ENCODE measurements around the gene PRSS27.

PRSS27 gene

DNA sequence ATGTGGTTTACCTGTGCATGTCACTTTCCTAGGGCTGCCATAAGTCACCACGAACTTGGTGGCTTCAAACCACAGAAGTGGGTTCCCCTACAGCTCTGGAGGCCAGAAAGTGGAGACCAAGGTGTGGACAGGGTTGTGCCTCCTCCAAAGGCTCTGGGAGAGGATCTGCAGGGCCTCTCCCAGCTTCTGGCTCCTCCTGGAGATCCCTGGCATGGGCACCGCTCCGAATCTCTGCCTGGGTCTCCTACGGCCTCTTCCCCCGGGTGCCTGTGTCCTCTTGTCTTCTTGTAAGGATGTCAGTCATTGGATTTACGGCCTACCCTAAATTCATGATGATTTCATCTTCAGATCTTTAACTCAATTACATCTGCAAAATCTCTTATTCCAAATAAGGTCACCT, 29.9 kb upstream of the PRSS27 start:
- no peak for DNase-seq

DNA sequence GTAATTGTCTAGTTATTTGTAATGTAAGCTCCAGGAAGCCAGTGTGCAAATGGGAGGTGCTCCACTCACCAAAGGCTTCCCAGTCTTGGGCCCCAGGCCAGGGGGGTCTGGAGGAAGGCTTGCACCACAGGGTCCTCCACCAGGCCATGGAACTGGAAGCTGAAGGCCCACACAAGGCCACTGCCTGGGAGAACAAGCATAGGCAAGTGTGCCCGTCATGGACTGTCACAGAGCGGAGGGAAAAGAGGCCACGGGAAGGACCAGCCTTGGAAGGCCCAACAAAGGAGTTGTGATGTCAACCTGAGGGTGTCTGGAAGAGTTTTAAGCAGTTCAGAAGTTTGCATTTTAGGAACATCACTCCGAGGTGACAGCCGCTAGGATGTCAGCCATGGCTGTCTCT, 29.5 kb upstream of the PRSS27 start:
- no peak for DNase-seq

DNA sequence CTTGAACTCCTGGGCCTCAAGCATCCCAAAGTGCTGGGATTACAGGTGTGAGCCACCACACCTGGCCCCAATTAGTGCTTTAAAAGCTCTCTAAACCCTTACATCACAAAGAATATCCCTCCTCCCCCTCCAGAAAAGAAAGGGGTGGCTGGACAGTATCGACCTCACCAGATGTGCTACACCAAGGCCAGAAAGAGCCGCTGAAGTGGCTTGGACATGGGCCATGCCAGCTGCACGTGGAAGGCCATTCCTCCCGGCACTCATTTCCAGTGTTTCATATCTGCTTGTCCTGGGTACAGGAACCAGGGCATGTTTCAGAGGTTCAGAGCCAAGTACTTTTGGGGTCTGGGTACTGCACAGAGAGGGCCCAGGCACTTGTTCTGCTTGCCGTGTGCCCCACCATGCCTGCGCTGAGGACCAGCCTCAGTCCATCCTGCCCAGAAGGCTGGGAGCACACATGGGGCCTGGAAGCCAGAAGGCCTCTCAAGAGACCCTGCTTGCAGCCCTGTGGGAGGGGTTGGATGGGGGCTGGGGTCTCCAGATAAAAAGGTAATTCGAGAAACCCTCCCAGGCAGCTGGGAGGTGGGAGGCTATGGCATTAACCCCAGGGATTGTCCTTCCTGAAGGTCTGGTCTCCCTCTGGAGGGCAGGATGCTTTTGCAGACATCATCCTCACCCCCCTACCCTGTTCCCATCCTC, 28.9 kb upstream of the PRSS27 start:
- peak; percentile 52 for DNase-seq

DNA sequence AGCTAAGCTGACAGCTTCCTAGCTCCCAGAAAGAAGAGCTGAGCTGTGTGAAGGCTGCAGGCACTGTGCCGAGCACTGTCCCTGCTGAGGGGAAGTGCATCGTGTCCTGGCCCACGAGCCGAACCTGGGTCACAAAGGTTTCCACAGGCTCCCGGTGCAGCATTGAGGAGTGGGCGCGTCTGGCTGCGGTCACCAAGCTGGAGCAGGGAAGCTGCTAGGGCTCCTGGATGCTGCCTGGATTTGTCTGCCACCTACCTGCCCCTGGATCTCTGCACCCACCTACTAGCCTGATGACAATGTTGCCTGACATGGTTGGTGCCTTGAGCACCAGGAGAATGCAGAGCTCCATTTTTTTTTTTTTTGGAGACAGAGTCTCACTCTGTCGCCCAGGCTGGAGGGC, 25.9 kb upstream of the PRSS27 start:
- no peak for DNase-seq

DNA sequence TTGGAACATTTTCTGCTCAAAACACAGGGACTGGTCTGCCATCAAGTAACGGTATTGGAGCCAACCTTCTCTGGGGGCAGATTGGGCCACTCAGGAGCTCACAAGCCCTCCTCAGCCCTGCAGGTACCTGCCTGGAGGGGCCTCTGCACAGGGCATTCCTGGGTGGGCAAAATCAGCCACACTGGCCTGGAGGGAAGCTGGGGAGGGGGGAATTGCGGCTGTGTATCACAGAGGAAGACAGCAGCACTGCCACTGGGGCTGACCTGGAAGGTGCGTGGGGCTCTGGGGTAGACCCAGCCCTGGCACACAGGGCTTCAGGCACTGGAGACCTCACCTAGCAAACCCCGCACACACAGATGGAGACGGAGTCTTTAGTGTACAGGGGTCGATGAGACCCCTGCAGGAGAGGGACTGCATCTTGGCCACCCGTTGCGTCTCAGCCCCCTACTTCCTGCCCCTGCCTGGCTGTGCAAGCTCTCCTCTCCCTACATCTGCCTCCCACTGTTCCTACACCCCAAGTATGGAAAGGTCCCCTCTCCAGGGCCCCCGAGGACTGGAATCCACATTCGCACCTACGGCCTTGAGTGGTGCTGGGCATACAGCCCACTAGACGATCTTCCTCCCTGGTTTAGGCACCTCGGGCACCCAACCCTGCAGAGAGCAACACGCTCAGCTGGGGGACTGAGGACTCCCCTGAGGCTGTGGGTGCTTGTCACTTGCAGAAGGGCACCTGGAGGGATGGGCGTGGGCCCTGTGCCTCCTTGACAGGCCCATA, 25.3 kb upstream of the PRSS27 start:
- DNase-seq: no peak

DNA sequence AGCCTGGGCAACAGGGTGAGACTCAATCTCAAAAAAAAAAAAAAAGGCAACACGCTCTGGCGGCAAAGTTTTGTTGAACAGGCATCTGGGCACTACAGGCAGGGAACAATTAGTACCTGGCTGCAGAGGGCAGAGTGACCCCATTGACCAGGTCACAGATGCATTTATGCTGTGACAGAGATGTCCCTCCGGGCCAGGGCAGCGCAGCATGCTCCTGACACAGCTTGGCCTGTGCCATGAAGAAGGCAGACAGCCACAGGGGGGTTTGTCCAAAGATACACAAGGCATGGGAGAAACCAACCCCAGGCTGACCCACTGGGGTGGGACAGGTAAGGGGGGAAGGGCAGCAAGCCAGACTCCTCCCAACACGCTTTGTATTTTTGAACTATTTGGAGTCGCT, 24.7 kb upstream of the PRSS27 start:
- no peak for DNase-seq

DNA sequence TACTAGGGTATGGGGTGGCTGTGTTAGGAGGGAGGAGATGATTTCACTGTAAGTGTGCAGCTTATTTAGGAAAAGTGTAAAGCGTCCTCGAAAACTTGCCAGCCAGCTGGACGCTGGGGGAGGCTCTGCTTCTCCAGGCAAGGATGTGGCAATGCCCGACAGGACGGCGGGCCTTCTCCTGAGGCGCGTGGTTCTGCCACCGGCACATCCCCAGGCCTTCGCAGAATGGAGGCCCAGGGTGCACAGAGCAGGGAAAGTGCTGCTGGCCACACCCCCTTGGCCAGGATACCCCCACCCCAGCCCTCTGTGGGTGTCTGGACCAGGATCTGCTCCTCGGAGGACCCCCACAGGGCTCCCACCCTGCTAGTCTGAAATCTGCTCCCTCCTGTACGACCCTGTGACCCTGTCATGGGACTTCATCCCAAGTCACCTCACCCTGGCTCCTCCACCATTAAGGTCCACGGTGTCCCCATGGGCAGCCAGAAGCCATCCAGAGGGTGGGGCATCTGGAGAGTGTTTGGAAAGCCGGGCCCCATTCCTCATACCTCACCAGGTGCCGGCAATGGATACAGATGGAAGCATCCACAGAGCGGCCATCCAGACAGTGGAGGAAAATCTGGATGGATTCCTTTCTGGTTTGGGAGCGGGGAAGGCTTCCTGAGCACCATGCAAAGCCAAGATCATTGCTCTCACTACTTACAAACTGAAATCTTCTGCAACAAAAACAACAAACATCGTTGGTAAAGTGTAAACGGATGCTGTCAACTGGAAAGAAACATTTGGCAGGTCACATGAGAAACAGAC, 23.2 kb upstream of the PRSS27 start:
- DNase-seq: no peak

DNA sequence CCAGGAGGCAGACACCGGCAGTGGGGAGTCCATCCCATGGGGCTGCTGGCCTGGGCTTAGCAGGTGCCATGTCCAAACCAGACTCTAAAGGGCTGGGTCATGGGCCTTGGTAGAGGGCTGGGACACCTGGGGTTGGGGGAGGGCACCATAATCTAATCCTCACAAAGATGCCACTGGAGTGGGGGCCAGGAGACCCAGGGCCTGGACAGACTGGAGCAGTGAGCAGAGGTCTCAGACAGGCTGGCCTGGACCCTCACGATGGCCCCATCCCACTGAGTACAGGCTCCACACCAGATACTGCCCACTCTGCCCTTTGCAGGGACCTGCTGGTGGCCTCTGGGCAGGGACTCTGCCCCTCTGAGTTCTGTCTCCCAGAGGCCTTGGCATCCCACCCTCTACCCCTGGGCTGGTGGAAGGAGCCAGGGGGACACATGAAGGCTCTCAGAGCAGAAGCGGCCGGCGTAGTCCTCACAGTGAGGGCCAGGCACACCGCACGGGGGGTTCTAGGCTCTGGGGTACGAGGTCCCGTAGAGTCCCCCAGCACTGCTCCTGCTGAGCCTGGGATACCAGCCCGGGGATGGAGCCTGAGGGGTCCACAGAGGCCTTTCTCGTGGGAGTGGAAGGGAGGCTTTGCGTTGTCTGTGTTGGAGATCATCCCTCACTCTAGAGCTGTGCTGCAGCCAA, 22.4 kb upstream of the PRSS27 start:
- no peak for DNase-seq

DNA sequence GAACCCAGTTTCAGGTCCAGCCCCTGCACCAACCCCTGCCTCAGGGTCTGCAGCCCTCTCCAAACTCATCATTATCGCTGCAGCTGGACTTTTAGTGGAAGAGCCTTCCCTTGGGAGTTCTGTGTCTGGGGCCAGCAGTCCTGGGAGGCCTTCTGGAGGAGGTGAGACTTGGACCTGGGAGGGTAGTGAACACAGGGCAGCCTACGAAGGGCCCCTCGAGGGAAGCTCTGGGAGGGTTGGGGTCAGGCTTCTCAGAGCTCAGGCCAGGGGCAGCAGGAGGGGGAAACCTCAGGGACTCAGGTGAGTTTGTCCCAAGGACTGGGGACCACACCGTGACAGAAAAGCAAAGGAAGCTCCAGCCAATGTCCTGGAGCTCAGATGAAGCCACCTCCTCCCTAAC, 21.1 kb upstream of the PRSS27 start:
- DNase-seq: no peak

DNA sequence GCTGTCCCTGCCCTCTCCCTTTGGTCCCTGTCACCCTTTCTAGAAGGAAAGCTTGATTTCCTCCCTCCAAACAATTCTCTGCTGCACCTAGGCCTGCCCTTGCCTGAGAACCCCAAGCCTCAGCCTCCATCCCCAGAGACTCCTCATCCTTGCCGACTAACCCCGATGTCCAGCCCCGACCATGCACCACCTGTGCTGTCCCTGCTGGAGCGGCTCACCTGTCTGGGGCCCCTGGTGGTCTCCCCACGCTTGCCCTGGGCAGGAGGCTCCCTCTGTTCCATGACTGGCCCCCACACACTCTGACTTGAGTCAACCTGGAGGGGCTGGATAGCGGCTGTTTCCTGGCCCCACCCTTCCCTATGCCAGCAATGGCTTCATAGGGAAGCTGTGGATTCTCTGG, 20.5 kb upstream of the PRSS27 start:
- no peak for DNase-seq

DNA sequence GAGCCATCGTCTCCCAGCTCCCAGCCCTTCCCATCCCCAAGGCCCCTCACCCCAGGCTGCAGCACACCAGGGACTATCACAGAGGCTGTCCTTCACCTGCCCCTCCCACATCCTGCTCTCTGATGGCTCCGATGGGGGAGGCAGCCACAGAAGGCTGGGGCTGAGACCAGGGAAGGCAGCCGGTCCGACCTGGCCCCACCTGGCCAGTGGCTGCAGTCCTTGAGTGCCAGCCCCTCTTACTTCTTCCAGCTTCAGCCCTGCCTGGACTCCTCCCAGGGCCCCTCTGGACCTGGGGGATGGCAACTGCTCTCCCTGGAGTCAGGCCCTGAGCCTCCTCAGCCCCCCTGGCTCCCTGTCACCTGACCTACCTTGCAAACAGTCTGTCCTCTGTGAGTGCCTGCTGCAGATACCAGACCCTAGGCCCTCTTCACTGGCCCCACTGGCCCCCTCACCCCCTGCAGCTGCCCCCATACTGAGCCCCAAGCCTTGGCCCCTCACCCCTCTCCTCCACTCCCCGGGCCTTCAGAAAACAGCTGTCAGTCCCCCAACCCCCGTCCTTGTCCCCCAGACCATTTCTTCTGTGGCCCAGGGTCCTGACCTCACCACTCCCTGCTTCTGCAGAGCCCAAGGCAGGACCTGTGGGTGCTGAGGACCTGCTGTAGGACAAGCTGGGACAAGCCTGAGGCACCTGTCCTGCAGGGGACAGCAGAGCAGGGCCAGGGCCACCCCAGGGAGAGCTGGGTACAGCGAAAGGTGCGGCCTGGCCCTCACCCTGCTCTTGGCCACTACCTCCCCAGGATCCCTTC, 19.8 kb upstream of the PRSS27 start:
- peak; percentile 37 for DNase-seq

DNA sequence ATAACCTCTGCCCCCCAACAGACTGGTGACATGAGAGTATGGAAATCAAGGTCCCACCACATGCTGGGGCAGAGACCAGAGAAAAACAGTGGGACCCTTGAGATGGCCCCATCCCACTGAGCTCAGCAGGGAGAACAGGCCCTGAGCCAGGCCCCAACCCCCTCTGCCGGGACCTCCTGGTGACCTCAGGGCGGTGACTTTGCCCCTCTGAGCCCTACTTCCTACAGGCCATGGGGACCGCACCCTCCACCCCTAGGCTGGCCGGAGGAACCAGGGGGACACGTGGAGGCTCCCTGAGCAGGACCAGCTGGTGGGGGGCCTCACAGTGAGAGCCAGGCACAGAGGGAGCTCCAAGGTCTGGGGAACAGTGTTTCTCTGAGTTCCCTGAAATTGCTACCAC, 18.6 kb upstream of the PRSS27 start:
- no peak for DNase-seq

DNA sequence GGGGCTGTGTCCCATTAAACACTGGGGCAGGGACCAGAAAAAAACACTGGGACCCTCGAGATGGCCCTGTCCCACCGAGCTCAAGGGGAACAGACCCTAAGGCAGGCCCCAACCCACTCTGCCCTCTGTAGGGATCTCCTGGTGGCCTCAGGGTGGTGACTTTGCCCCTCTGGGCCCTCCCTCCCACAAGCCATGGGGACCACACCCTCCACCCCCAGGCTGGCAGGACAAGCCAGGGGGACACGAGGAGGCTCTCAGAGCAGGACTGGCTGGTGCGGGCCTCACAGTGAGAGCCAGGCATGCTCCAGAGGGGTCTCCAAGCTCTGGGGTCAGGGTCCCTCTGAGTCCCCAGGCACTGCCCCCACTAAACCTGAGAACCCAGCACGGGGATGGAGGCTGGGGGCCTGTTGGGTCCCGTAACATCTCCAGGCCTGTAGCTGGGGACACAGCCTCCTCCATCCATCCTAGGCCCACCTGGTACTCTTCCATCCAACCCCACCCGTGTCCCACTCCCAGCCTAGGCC, 17.9 kb upstream of the PRSS27 start:
- DNase-seq: no peak

DNA sequence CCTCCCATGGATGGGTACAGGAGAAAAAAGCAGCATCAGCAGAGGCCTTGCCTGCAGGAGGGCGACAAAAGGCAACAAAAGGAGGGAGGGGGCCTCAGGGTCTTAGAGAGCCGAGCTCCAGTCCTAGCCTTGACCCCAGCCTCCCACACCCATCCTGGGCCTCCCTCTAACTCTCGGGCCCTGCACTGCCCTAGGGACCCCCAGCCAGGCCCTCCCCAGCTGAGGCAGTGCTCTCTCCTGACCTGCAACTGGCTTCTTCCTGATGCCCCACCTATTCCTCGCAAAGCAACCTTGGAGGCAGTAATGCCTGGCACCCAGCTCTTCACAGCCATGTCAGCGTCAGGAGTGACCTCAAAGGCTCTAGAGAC, 17.2 kb upstream of the PRSS27 start:
- no peak for DNase-seq

DNA sequence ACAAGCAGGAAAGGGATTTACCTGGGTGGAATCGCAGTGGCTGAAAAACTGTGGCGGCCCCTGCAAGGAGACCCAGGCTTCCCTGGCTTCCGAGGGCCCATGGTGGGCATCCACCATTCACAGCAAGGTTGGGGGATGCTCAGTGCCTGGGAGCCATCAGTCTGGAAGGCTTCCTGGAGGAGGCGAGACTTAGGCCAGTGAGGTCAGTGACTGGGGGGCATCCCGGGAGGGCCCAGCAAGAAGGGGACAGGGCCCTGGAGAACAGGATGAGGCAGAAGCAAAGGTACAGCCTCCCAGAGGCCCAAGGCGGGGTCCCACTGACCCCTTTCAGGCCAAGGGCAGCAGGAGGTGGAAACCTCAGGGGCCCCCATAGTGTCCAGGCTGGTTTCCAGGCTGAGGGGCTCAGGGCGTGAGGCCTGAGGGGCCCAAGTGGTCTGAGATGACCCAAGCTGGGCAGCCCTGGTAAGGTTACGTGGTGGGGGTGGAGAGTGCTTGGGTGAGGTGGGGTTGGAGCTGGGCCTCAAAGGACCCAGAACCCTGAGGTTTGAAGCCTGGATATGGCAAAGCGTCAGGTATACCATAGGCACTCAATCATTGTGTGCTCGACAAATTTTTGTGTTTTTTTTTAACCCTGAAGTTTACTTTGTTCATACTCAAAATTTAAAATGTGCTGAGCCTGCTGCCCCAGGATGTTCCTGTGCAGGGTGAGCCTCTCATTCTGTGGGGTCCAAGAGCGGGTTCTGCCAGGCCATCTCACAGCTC, 16.6 kb upstream of the PRSS27 start:
- no peak for DNase-seq

DNA sequence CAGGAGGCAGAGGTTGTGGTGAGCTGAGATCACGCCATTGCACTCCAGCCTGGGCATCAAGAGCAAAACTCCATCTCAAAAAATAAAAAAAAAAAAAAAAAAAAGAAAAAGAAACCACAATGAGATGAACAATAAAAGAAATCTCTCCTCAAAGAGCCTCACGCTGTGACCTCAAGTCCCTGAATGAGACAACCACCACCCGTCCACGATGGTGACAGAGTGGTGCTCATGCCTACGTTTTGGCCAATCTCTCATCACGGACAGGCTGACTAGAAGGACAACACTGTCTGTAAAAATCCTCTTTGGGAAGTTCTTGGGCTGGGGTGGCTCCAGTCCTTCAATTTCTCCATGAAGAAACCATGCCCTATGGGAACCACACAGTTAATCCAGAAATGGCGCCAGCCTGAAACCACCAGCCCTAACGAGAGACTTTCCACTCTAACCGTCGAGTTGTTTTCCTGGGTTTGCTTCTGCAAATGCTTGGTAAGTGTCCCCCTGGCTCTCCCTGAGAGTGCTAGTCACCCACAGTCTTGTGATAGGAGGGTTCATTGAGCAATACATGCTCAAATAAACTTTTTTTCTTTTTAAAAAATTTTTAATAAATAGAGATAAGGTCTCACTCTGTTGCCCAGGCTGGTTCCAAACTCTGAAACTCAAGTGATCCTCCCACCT, 15.0 kb upstream of the PRSS27 start:
- no peak for DNase-seq

DNA sequence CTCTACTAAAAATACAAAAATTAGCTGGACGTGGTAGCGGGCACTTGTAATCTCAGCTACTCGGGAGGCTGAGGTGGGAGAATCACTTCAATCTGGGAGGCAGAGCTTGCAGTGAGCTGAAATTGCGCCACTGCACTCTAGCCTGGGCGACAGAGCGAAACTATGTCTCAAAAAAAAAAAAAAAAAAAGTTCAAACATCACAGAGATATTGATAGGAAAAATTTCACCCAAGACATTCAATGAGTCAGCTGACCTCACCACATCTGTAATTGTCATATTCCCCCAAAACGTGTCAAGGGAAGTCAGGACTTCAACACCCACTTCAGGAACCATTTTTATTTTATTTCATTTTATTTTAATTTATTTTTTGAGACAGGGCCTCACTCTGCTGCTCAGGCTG, 8.0 kb upstream of the PRSS27 start:
- no peak for DNase-seq

DNA sequence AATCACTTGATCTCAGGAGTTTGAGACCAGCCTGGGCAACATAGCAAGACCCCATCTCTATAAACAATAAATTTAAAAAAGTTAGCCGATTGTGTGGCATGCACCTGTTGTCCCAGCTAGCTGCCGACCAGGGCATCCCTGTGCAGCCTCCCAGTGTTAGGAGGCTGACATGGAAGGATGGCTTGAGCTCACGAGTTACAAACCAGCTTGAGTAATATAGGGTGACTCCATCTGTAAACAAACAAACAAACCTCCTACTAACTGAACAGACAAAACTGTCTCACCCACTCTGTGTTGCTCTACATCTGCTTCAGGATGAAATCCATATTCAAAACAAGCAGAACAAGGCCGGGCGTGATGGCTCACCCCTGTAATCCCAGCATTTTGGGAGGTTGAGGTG, 6.9 kb upstream of the PRSS27 start:
- no peak for DNase-seq

DNA sequence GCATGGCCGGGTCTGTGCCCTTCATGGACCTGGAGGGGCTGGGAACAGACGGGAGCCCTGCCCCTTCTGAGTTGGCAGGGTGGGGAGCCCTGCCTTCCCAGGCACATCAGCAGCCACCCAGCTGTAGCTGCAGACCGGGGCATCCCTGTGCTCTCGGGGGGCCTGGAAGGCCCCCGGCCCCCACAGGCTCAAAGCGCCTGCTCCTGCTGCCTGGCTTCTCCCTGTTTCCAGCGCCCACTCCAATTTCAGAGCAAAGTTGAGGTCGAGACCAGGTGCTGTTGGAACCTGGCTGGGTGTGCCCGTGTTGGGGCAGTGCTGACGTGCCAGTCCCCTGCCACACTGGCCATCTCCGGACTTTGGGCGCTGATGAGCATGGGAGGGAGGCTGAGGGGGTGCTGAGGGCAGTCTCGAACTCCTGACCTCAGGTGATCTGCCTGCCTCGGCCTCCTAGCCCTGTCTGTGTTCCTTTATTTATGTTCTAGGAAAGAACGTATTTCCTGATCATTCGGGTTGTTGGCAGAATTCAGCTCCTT, 4.9 kb upstream of the PRSS27 start:
- DNase-seq: no peak

DNA sequence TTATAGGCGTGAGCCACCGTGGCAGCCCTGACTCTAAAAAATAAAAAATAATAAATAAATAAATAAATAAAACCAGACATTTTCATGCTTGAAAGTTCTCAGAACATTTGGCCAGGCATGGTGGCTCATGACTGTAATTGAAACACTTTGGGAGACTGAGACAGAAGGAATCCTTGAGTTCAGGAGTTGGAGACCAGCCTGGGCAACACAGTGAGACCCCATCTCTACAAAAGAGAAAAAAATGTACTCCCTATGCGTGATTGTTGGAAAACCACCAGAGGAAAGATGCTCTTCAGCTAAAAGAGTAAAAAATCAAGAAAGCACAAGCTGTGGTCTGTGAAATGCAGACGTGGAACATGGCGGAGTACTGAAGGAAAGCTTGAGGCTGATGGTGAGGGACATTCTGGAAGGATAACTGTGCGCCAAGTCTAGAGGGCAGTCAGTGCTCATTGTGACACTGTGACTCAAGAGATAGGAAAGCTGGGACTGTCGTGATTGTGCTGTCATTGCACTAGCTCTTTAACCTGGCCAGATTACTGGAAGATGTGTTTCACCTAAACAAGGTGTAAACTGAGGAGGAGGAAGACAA, 4.2 kb upstream of the PRSS27 start:
- no peak for DNase-seq

Data from DMS53 (cell line).